ENCODE measurements around the gene KRTAP16-1. TPM values are rescaled to one million over a fixed set of nuclear protein-coding genes. Genes with fewer than 3 reads are reported as not detected.

The KRTAP16-1 gene
- total and polyA plus RNA-seq, 2 of the 4 experiments (the other 2 are of a cell fraction): not detected

DNA sequence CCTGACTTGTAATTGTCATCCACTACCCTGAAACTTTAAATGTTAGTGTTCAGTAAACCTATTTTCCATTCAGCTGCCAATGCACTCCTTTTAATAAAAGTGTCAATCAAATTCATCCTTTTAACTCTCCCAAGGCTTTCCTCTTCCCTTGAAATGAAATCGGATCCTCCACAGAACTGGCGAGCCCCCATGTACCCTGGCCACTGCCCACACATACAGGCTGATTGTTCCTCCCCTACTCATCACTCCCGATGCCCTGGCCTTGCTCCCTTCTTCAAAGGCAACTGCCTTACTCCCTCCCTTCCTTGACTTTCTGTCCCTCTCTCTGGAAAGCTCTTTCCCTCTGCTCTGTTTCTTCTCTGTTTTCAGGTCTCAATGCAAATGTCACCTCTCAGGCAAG lies 33.9 kb upstream of the KRTAP16-1 start:
- Histone ChIP-seq H4K5ac (ENCODE audit: low read depth, low read length) (no peak overlapping the region), H3K27ac (ENCODE audit: insufficient read depth, low read length) (no peak overlapping the region), H3K9me1 (ENCODE audit: insufficient read depth, low read length) (peaks cover 3% of the 10 kb centered on the region; the same call in 1 of the 2 replicates), H3K9ac (ENCODE audit: low read depth, low read length) (no peak overlapping the region), H2BK15ac (ENCODE audit: low read depth, low read length) (no peak overlapping the region), H2BK120ac (ENCODE audit: low read depth, low read length) (no peak overlapping the region), H3K4ac (ENCODE audit: low read depth, low read length) (no peak overlapping the region), H4K20me1 (ENCODE audit: insufficient read depth, low read length) (no peaks in the 10 kb centered on the region), H3K4me2 (ENCODE audit: low read depth, low read length) (no peak overlapping the region), H2AK9ac (replicated peaks; ENCODE audit: low read depth, low read length, poor library complexity) (no peak overlapping the region), H3K36me3 (ENCODE audit: control insufficient read depth, insufficient read depth, low read length) (no peaks in the 10 kb centered on the region), H3K18ac (ENCODE audit: low read depth, low read length) (no peak overlapping the region), H3K4me1 (ENCODE audit: control insufficient read depth, insufficient read depth, low read length) (peaks cover 6% of the 10 kb centered on the region), H3K14ac (replicated peaks; ENCODE audit: low read depth, low read length) (no peak overlapping the region), H2BK20ac (ENCODE audit: low read depth, low read length) (no peak overlapping the region), H3K4me3 (ENCODE audit: insufficient read depth, low read depth, low read length) (no peak overlapping the region), H3K9me3 (ENCODE audit: control insufficient read depth, insufficient read depth, low read length) (peaks cover 7% of the 10 kb centered on the region), H4K8ac (ENCODE audit: low read depth in 2 of 2, low read length in 2 of 2) (no peak overlapping the region), H2AK5ac (ENCODE audit: low read depth, low read length) (no peak overlapping the region), H2BK5ac (ENCODE audit: low read depth, low read length, poor library complexity, severe bottlenecking) (no peak overlapping the region), H3K23ac (ENCODE audit: low read depth, low read length) (no peak overlapping the region), H3K79me1 (ENCODE audit: low read depth in 1 of 2, low read length in 2 of 2) (no peaks in the 10 kb centered on the region), H3K27me3 (ENCODE audit: control insufficient read depth, insufficient read depth, low read length) (no peaks in the 10 kb centered on the region), H4K91ac (ENCODE audit: insufficient read depth, low read depth, low read length) (no peak overlapping the region), H3K56ac (ENCODE audit: extremely low read depth, insufficient read depth, low read length) (no peak overlapping the region), H2AFZ (replicated peaks; ENCODE audit: low read length, poor library complexity) (no peak overlapping the region)
- dilution Hi-C loops (cut with HindIII; ENCODE audit: low sequenced_read_pairs, unreplicated experiment) (no loop called here), intact Hi-C loops (cut with micrococcal nuclease) (no loop called here), in situ Hi-C loops (cut with MboI; ENCODE audit: low sequenced_read_pairs) (no loop called here)
- DNase-seq (no peak), ATAC-seq (ENCODE audit: low read depth) (no peak)
- 33% methylated on average over 2 of the region's 3 CpGs; no CpG with 5 or more reads in 1 of the 2 experiments for WGBS, 2 experiments (ENCODE audit: extremely low coverage in 2 of 2, insufficient read length in 1 of 2)
- no peak for TF ChIP-seq CHD1 (IDR thresholded peaks at IDR 0.05; ENCODE audit: low read depth, low read length)
- TF ChIP-seq MAZ (IDR thresholded peaks at IDR 0.05; ENCODE audit: borderline replicate concordance, low read depth, low read length): no peak
- TF ChIP-seq FOS (IDR thresholded peaks at IDR 0.05; ENCODE audit: low read depth, low read length): no peak
- TF ChIP-seq, protein P1, sequence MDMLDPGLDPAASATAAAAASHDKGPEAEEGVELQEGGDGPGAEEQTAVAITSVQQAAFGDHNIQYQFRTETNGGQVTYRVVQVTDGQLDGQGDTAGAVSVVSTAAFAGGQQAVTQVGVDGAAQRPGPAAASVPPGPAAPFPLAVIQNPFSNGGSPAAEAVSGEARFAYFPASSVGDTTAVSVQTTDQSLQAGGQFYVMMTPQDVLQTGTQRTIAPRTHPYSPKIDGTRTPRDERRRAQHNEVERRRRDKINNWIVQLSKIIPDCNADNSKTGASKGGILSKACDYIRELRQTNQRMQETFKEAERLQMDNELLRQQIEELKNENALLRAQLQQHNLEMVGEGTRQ (IDR thresholded peaks at IDR 0.05; ENCODE audit: low read depth, low read length): no peak
- TF ChIP-seq RAD21 (IDR thresholded peaks at IDR 0.05; ENCODE audit: low read length): no peak
- TF ChIP-seq MXI1 (IDR thresholded peaks at IDR 0.05; ENCODE audit: borderline replicate concordance, low read depth, low read length): no peak
- TF ChIP-seq CEBPB (IDR thresholded peaks at IDR 0.05; ENCODE audit: low read depth, low read length): no peak
- TF ChIP-seq POLR2A (IDR thresholded peaks at IDR 0.05; ENCODE audit: low read depth, low read length): no peak
- TF ChIP-seq, protein P2, sequence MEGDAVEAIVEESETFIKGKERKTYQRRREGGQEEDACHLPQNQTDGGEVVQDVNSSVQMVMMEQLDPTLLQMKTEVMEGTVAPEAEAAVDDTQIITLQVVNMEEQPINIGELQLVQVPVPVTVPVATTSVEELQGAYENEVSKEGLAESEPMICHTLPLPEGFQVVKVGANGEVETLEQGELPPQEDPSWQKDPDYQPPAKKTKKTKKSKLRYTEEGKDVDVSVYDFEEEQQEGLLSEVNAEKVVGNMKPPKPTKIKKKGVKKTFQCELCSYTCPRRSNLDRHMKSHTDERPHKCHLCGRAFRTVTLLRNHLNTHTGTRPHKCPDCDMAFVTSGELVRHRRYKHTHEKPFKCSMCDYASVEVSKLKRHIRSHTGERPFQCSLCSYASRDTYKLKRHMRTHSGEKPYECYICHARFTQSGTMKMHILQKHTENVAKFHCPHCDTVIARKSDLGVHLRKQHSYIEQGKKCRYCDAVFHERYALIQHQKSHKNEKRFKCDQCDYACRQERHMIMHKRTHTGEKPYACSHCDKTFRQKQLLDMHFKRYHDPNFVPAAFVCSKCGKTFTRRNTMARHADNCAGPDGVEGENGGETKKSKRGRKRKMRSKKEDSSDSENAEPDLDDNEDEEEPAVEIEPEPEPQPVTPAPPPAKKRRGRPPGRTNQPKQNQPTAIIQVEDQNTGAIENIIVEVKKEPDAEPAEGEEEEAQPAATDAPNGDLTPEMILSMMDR (conservative IDR thresholded peaks at IDR 0.05; ENCODE audit: low read depth, low read length): no peak
- TF ChIP-seq BHLHE40 (IDR thresholded peaks at IDR 0.05; ENCODE audit: low read depth, low read length): no peak
- no peak for TF ChIP-seq RCOR1 (IDR thresholded peaks at IDR 0.05; ENCODE audit: insufficient replicate concordance, low read length)
- TF ChIP-seq MAFK (IDR thresholded peaks at IDR 0.05; ENCODE audit: low read depth, low read length): no peak
- POLR2A ChIA-PET (ENCODE audit: unreplicated experiment): no interaction called here
- CTCF ChIA-PET: interaction anchor here (0.6 kb wide), 2 partner anchors 481 to 880 kb away, joined by 3 to 5 read pairs; no protein-coding TSS in a partner anchor
- no TSS peak for BruUV-seq (replicated peaks)

All from IMR-90 (cell line).